HG02763 (cell line): Measurements from ENCODE around the gene FKBP2.

Experiments used
- ATAC-seq: cut with Tn5 transposase; IDR thresholded peaks from one replicate; pipeline ENCODE4 v1.9.1; 2021; ENCODE audit warnings: mild to moderate bottlenecking, moderate library complexity; ENCODE audit not compliant: unreplicated experiment

Gene FKBP2

GRCh38 chr11:64281957-64282770 lies 41.3 kb downstream of the FKBP2 start:
- no peak for ATAC-seq

- ATAC-seq, result no peak
Measured at GRCh38 chr11:64283092-64283491, 42.2 kb downstream of the FKBP2 start.

GRCh38 chr11:64284048-64284961 lies 43.4 kb downstream of the FKBP2 start, which contains the start of gene BAD:
Gene BAD, minus strand, starts transcription at chr11:64284665. Its CDS starts 297 bp downstream, at chr11:64284368.
- peak; percentile 72 for ATAC-seq

- ATAC-seq, result peak; percentile 59
Measured at GRCh38 chr11:64284962-64285884, 44.3 kb downstream of the FKBP2 start, which contains the start of gene GPR137. Gene GPR137, plus strand, starts transcription at chr11:64285848. Its CDS starts 677 bp downstream, at chr11:64286525.

GRCh38 chr11:64285885-64286800 lies 45.2 kb downstream of the FKBP2 start:
- ATAC-seq, result no peak

GRCh38 chr11:64286801-64287159 lies 45.9 kb downstream of the FKBP2 start:
- ATAC-seq, result no peak

GRCh38 chr11:64287676-64288352 lies 46.9 kb downstream of the FKBP2 start:
- no peak for ATAC-seq

GRCh38 chr11:64288353-64288750 lies 47.5 kb downstream of the FKBP2 start:
- no peak for ATAC-seq

- no peak for ATAC-seq
Measured at GRCh38 chr11:64289002-64289564, 48.2 kb downstream of the FKBP2 start.

GRCh38 chr11:64290352-64291261 lies 49.7 kb downstream of the FKBP2 start:
- ATAC-seq, result no peak

- ATAC-seq, result no peak
Measured at GRCh38 chr11:64291262-64291751, 50.4 kb downstream of the FKBP2 start, which contains the start of gene KCNK4. Gene KCNK4, plus strand, starts transcription at chr11:64291302. Its CDS starts 1,717 bp downstream, at chr11:64293019.

GRCh38 chr11:64291752-64292459 lies 51.0 kb downstream of the FKBP2 start:
- no peak for ATAC-seq

- no peak for ATAC-seq
Measured at GRCh38 chr11:64292460-64293254, 51.8 kb downstream of the FKBP2 start.
